GM23338 (cell line): ENCODE results near the gene ULBP1. TPM values are rescaled to one million over a fixed set of nuclear protein-coding genes. Genes with fewer than 3 reads are reported as not detected.
"Not testable (repeated sequence)": the region's sequence is repeated elsewhere in the genome, so short reads cannot be mapped to it uniquely, and the experiment has no call there.

Experiments used
- ATAC-seq: fragments of 200-7000 bp; cut with Tn5 transposase; 3 replicates; pipeline ENCODE4 v1.9.1; 2020
- DNase-seq: peaks from one replicate; pipeline ENCODE4 v3.0.0-alpha.2; 2015; ENCODE audit warnings: low spot score
- H2AFZ ChIP-seq: fragments of 200-600 bp; sonication (generic); 2 replicates; pipeline ENCODE4 v1.8.0; 2016; ENCODE audit warnings: antibody characterized with exemption, mild to moderate bottlenecking, moderate library complexity
- H3F3A ChIP-seq: fragments of 200-600 bp; sonication (generic); replicated peaks from 2 replicates; pipeline ENCODE4 v1.8.0; 2017; ENCODE audit warnings: antibody characterized with exemption, mixed run types, low read depth
- H3K27ac ChIP-seq: fragments of 200-600 bp; sonication (generic); 2 replicates; pipeline ENCODE4 v1.6.1; 2016; ENCODE audit warnings: low read depth
- H3K27me3 ChIP-seq: fragments of 200-600 bp; sonication (generic); 2 replicates; pipeline ENCODE4 v1.8.0; 2016; ENCODE audit warnings: mild to moderate bottlenecking, mixed run types, moderate library complexity; ENCODE audit not compliant: insufficient read depth
- H3K36me3 ChIP-seq: fragments of 200-600 bp; sonication (generic); 2 replicates; pipeline ENCODE4 v1.8.0; 2016; ENCODE audit warnings: mild to moderate bottlenecking; ENCODE audit not compliant: insufficient read depth
- H3K4me1 ChIP-seq: fragments of 200-600 bp; sonication (generic); 2 replicates; pipeline ENCODE4 v1.8.0; 2016; ENCODE audit warnings: mild to moderate bottlenecking, moderate library complexity; ENCODE audit not compliant: insufficient read depth
- H3K4me2 ChIP-seq: fragments of 200-600 bp; sonication (generic); 2 replicates; pipeline ENCODE4 v1.7.1; 2017; ENCODE audit warnings: mixed run types
- H3K4me3 ChIP-seq: fragments of 200-600 bp; sonication (generic); 2 replicates; pipeline ENCODE4 v1.6.1; 2016; ENCODE audit warnings: mixed run types
- H3K79me2 ChIP-seq: fragments of 200-600 bp; sonication (generic); replicated peaks from 2 replicates; pipeline ENCODE4 v1.8.0; 2017; ENCODE audit warnings: mild to moderate bottlenecking; ENCODE audit not compliant: insufficient read depth
- H3K9me2 ChIP-seq: fragments of 200-600 bp; sonication (generic); 2 replicates; pipeline ENCODE4 v1.8.0; 2017; ENCODE audit not compliant: insufficient read depth
- H4K20me1 ChIP-seq: fragments of 200-600 bp; sonication (generic); replicated peaks from 2 replicates; pipeline ENCODE4 v1.8.0; 2017; ENCODE audit warnings: mild to moderate bottlenecking; ENCODE audit not compliant: insufficient read depth
- H3K27ac Mint-ChIP-seq: 2 replicates; pipeline ENCODE4 v1.8.0; 2020; ENCODE audit warnings: inconsistent platforms, mild to moderate bottlenecking, moderate library complexity, mixed read lengths
- H3K27me3 Mint-ChIP-seq: 3 replicates; pipeline ENCODE4 v1.8.0; 2022; ENCODE audit warnings: low read depth, mild to moderate bottlenecking, moderate library complexity, mixed read lengths, inconsistent platforms; ENCODE audit not compliant: insufficient read depth, poor library complexity
- H3K36me3 Mint-ChIP-seq: 3 replicates; pipeline ENCODE4 v1.8.0; 2021; ENCODE audit warnings: low read depth, mild to moderate bottlenecking, inconsistent platforms, moderate library complexity, mixed read lengths
- H3K4me1 Mint-ChIP-seq: 3 replicates; pipeline ENCODE4 v1.8.0; 2020; ENCODE audit warnings: mild to moderate bottlenecking, inconsistent platforms, mixed read lengths
- H3K4me3 Mint-ChIP-seq: 3 replicates; pipeline ENCODE4 v1.8.0; 2021; ENCODE audit warnings: moderate library complexity, mild to moderate bottlenecking, inconsistent platforms, mixed read lengths
- H3K9me3 Mint-ChIP-seq: 3 replicates; pipeline ENCODE4 v1.8.0; 2020; ENCODE audit warnings: moderate library complexity, mild to moderate bottlenecking, inconsistent platforms, mixed read lengths
- CREB1 ChIP-seq: fragments of 250-450 bp; sonication (Bioruptor Pico); IDR thresholded peaks from 2 replicates; pipeline ENCODE4 v1.5.0; 2020; ENCODE audit warnings: low read depth, mild to moderate bottlenecking, moderate library complexity
- EZH2 ChIP-seq: fragments of 200-600 bp; sonication (generic); IDR thresholded peaks from one replicate; pipeline ENCODE4 v1.8.0; 2017; ENCODE audit warnings: antibody characterized with exemption, mild to moderate bottlenecking, low read depth; ENCODE audit not compliant: unreplicated experiment
- EZH2phosphoT487 ChIP-seq: fragments of 200-600 bp; sonication (generic); IDR thresholded peaks from one replicate; pipeline ENCODE4 v1.8.1; 2018; ENCODE audit warnings: antibody characterized with exemption; ENCODE audit not compliant: unreplicated experiment
- POLR2AphosphoS5 ChIP-seq: IDR thresholded peaks from 2 replicates; pipeline ENCODE4 v1.6.1; 2016; ENCODE audit warnings: antibody characterized with exemption, low read depth
- STAT1 ChIP-seq: IDR thresholded peaks from one replicate; pipeline ENCODE4 v1.6.1; 2016; ENCODE audit warnings: antibody characterized with exemption; ENCODE audit not compliant: unreplicated experiment
- ZNF114 ChIP-seq: fragments of 250-450 bp; sonication (Bioruptor Pico); IDR thresholded peaks from 2 replicates; pipeline ENCODE4 v1.5.0; 2020; ENCODE audit warnings: mild to moderate bottlenecking, moderate library complexity
- polyA plus RNA-seq: library from polyadenylated mRNA; unstranded; fragments of >200 nt; fragmentation: Nextera tagmentation; extraction: Ambion mirVana; gene quantifications from 2 replicates; pipeline ENCODE4 v1.2.1, GENCODE V29; 2016
- total RNA-seq: library from RNA; depleted of rRNA; stranded (reverse); fragments of >200 nt; shearing (Covaris generic); gene quantifications from 2 replicates; pipeline ENCODE4 v1.2.3, GENCODE V29; 2014
- TF ChIP-seq, protein P1 (sequence below): fragments of 250-450 bp; sonication (Bioruptor Pico); IDR thresholded peaks from 2 replicates; pipeline ENCODE4 v1.5.0; 2020; ENCODE audit warnings: mild to moderate bottlenecking, moderate library complexity
- TF ChIP-seq, protein P2 (sequence below), 2 experiments: fragments of 200-600 bp in 1 of 2; sonication (generic) in 1 of 2; conservative IDR thresholded peaks; 2 replicates each; pipeline versions ENCODE4 v1.5.1 to v1.6.1; 2016 to 2017; ENCODE audit warnings: antibody characterized with exemption in 2 of 2, low read depth in 2 of 2, mild to moderate bottlenecking in 2 of 2, moderate library complexity in 1 of 2

ULBP1 gene
- total and polyA plus RNA-seq, 2 experiments from 2014 or later, result 0.74 to 1.7 TPM

DNA sequence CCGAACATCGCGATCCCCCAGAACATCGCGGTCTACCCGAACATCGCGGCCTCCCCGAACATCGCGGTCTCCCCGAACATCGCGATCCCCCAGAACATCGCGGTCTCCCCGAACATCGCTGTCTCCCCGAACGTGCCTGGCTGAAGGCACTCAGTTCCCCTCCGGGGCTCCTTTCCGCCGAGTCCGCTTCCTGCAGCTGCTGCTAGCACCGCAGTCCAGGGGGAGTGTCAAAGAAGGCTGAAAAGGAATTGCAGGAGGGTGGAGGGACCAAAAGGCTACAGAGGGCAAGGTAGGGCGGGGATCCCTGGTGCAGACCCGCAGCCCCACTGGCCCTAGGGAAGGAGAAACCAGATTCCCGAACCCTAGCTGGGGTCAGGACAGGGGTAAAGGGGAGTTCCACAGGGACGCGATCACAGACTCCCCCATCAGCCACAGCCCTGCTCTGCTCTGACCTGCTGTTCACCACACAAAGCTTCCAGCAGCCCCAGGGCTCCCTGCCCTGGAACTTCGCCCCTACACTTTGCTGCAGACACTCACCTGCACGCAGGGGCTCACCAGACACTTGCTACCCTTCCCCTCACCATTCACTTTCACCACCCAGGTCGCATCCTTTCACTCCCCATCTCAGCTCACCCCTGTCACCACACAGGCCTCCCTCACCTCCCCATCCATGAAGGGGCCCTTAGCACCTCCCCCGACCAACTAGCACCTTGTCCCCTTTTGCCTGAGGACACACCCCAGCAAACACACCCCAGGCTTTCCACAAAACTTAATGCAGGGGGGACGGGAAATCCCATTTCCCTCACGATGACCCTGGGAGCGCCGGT is 1.7 kb downstream of the ULBP1 start:
- Histone ChIP-seq H3K27ac (no peak overlapping the region), H3K9me2 (no peaks in the 10 kb centered on the region), H3K27me3 (peaks cover 99% of the 10 kb centered on the region), H3K4me1 (peaks cover 6% of the 10 kb centered on the region; the same call in 1 of the 2 replicates), H4K20me1 (no peaks in the 10 kb centered on the region; the same call in 1 of the 2 replicates), H3K79me2 (no peaks in the 10 kb centered on the region), H3K4me2 (peak overlapping the region; percentile 98), H2AFZ (0 out of 2 replicates have a peak overlapping the region, but pooled peaks have one; percentile 76), H3F3A (no peaks in the 10 kb centered on the region; the same call in 1 of the 2 replicates), H3K4me3 (peak overlapping the region; percentile 90), H3K36me3 (no peaks in the 10 kb centered on the region)
- Mint-ChIP-seq H3K4me1 (peaks cover 21% of the 10 kb centered on the region), H3K4me3 (peak overlapping the region; percentile 83), H3K9me3 (peaks cover 9% of the 10 kb centered on the region), H3K27me3 (peaks cover 89% of the 10 kb centered on the region), H3K36me3 (no peaks in the 10 kb centered on the region), H3K27ac (no peak overlapping the region)
- TF ChIP-seq, protein P1, sequence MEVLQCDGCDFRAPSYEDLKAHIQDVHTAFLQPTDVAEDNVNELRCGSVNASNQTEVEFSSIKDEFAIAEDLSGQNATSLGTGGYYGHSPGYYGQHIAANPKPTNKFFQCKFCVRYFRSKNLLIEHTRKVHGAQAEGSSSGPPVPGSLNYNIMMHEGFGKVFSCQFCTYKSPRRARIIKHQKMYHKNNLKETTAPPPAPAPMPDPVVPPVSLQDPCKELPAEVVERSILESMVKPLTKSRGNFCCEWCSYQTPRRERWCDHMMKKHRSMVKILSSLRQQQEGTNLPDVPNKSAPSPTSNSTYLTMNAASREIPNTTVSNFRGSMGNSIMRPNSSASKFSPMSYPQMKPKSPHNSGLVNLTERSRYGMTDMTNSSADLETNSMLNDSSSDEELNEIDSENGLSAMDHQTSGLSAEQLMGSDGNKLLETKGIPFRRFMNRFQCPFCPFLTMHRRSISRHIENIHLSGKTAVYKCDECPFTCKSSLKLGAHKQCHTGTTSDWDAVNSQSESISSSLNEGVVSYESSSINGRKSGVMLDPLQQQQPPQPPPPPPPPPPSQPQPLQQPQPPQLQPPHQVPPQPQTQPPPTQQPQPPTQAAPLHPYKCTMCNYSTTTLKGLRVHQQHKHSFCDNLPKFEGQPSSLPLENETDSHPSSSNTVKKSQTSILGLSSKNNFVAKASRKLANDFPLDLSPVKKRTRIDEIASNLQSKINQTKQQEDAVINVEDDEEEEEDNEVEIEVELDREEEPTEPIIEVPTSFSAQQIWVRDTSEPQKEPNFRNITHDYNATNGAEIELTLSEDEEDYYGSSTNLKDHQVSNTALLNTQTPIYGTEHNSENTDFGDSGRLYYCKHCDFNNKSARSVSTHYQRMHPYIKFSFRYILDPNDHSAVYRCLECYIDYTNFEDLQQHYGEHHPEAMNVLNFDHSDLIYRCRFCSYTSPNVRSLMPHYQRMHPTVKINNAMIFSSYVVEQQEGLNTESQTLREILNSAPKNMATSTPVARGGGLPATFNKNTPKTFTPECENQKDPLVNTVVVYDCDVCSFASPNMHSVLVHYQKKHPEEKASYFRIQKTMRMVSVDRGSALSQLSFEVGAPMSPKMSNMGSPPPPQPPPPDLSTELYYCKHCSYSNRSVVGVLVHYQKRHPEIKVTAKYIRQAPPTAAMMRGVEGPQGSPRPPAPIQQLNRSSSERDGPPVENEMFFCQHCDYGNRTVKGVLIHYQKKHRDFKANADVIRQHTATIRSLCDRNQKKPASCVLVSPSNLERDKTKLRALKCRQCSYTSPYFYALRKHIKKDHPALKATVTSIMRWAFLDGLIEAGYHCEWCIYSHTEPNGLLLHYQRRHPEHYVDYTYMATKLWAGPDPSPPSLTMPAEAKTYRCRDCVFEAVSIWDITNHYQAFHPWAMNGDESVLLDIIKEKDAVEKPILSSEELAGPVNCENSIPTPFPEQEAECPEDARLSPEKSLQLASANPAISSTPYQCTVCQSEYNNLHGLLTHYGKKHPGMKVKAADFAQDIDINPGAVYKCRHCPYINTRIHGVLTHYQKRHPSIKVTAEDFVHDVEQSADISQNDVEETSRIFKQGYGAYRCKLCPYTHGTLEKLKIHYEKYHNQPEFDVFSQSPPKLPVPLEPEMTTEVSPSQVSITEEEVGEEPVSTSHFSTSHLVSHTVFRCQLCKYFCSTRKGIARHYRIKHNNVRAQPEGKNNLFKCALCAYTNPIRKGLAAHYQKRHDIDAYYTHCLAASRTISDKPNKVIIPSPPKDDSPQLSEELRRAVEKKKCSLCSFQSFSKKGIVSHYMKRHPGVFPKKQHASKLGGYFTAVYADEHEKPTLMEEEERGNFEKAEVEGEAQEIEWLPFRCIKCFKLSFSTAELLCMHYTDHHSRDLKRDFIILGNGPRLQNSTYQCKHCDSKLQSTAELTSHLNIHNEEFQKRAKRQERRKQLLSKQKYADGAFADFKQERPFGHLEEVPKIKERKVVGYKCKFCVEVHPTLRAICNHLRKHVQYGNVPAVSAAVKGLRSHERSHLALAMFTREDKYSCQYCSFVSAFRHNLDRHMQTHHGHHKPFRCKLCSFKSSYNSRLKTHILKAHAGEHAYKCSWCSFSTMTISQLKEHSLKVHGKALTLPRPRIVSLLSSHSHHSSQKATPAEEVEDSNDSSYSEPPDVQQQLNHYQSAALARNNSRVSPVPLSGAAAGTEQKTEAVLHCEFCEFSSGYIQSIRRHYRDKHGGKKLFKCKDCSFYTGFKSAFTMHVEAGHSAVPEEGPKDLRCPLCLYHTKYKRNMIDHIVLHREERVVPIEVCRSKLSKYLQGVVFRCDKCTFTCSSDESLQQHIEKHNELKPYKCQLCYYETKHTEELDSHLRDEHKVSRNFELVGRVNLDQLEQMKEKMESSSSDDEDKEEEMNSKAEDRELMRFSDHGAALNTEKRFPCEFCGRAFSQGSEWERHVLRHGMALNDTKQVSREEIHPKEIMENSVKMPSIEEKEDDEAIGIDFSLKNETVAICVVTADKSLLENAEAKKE (CRISPR knock-in tag), result no peak
- TF ChIP-seq ZNF114 (CRISPR knock-in tag), result no peak
- TF ChIP-seq, protein P2, sequence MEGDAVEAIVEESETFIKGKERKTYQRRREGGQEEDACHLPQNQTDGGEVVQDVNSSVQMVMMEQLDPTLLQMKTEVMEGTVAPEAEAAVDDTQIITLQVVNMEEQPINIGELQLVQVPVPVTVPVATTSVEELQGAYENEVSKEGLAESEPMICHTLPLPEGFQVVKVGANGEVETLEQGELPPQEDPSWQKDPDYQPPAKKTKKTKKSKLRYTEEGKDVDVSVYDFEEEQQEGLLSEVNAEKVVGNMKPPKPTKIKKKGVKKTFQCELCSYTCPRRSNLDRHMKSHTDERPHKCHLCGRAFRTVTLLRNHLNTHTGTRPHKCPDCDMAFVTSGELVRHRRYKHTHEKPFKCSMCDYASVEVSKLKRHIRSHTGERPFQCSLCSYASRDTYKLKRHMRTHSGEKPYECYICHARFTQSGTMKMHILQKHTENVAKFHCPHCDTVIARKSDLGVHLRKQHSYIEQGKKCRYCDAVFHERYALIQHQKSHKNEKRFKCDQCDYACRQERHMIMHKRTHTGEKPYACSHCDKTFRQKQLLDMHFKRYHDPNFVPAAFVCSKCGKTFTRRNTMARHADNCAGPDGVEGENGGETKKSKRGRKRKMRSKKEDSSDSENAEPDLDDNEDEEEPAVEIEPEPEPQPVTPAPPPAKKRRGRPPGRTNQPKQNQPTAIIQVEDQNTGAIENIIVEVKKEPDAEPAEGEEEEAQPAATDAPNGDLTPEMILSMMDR (conservative IDR thresholded peaks at IDR 0.05; ENCODE audit: low read depth in 2 of 2), result no peak
- TF ChIP-seq EZH2phosphoT487, result peak; percentile 82
- no peak for TF ChIP-seq CREB1 (CRISPR knock-in tag)
- no peak for TF ChIP-seq STAT1
- no peak; the same call in 1 of the 2 replicates for TF ChIP-seq POLR2AphosphoS5
- TF ChIP-seq EZH2, result peak; percentile 95
- ATAC-seq, result peak; percentile 22
- DNase-seq, result peak; percentile 60

DNA sequence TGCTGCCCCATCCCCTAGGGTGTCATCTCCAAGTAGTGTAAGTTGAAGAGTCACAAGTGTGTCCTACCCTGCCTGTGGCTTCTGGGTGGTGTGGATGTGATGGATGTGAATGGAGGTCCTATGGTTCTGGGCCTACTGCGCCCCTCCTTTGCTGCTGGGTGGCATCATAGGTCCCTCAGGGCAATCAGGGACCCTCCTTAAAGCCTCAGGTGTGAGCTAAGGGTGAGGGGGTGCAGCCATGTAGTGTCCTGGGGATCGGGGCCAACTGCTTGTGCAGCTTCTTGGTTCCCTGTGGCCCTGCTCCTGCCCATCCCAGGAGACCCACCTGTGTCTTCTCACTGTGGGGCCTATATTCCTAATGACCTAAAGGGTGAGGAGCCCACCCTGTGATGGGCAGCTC is 2.6 kb downstream of the ULBP1 start:
- not testable (repeated sequence) for H3K79me2 ChIP-seq, H3K36me3 Mint-ChIP-seq, ATAC-seq, DNase-seq, H3K36me3 ChIP-seq, H3K4me3 ChIP-seq, H2AFZ ChIP-seq, H3K27ac ChIP-seq, H3K27ac Mint-ChIP-seq, H4K20me1 ChIP-seq, H3K4me2 ChIP-seq, H3F3A ChIP-seq, H3K4me1 ChIP-seq, H3K9me2 ChIP-seq, H3K9me3 Mint-ChIP-seq
- peak overlapping the region; percentile 83; the same call in 1 of the 3 replicates for H3K4me3 Mint-ChIP-seq
- H3K27me3 ChIP-seq, result peaks cover 90% of the 10 kb centered on the region
- peaks cover 82% of the 10 kb centered on the region for H3K27me3 Mint-ChIP-seq
- H3K4me1 Mint-ChIP-seq, result peaks cover 21% of the 10 kb centered on the region
